Mesothelial cell of epicardium (in vitro differentiated cells): ENCODE data around the gene ANKRD24. TPM values are rescaled to one million over a fixed set of nuclear protein-coding genes. Genes with fewer than 3 reads are reported as not detected.
"Not testable (repeated sequence)": the region's sequence is repeated elsewhere in the genome, so short reads cannot be mapped to it uniquely, and the experiment has no call there.

ENCODE experiments used
- DNase-seq, 2 experiments: peaks; one replicate each; pipeline ENCODE4 v3.0.0; 2021; ENCODE audit warnings: low spot score in 2 of 2; ENCODE audit not compliant: unreplicated experiment in 2 of 2
- H3K27ac Mint-ChIP-seq: 2 replicates; pipeline ENCODE4 v1.8.0; 2021; ENCODE audit warnings: mixed read lengths
- H3K27me3 Mint-ChIP-seq: 2 replicates; pipeline ENCODE4 v1.8.0; 2021; ENCODE audit warnings: low read depth, mixed read lengths
- H3K36me3 Mint-ChIP-seq: 2 replicates; pipeline ENCODE4 v1.8.0; 2021; ENCODE audit warnings: mixed read lengths
- H3K4me1 Mint-ChIP-seq: 2 replicates; pipeline ENCODE4 v1.8.0; 2021; ENCODE audit warnings: mixed read lengths
- H3K4me3 Mint-ChIP-seq: 2 replicates; pipeline ENCODE4 v1.8.0; 2021; ENCODE audit warnings: mild to moderate bottlenecking, moderate library complexity, mixed read lengths
- H3K9me3 Mint-ChIP-seq: 2 replicates; pipeline ENCODE4 v1.8.0; 2021; ENCODE audit warnings: mixed read lengths
- CTCF ChIP-seq: fragments of 200-600 bp; sonication (generic); IDR thresholded peaks from one replicate; pipeline ENCODE4 v1.5.0; 2021; ENCODE audit warnings: antibody characterized with exemption; ENCODE audit not compliant: unreplicated experiment
- total RNA-seq: library from RNA; stranded (reverse); gene quantifications from 3 replicates; pipeline ENCODE4 v1.2.1, GENCODE V29; 2021

Gene ANKRD24
- total RNA-seq, 1 donor from 2014 or later: 0.98 TPM

DNA sequence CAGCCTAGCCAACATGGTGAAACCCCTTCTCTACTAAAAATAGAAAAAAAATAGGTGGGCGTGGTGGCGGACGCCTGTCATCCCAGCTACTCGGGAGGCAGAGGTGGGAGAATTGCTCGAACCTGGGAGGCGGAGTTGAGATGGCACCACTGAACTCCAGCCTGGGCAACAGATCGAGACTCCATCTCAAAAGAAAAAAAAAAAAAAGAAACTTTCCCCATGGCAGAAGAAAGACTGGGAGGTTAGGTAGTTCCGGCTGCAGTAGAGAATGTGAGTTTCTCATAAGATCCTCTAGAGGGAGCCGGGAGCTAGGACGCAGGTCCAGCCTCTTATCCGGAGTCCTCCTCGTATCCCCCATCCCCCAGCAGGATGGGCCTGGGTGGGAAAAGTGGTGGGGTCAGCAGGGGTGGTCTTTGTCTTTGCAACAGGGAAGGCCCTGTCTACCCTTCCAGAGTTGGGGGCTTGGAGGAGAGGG lies 42.2 kb upstream of the ANKRD24 start:
- DNase-seq: no peak
- Mint-ChIP-seq H3K4me3 (no peak overlapping the region), H3K4me1 (peaks cover 2% of the 10 kb centered on the region), H3K36me3 (no peaks in the 10 kb centered on the region), H3K9me3 (no peaks in the 10 kb centered on the region), H3K27me3 (peaks cover 22% of the 10 kb centered on the region), H3K27ac (no peak overlapping the region)
- TF ChIP-seq CTCF: peak; percentile 46

GRCh38 chr19:4142916-4143315 lies 39.6 kb upstream of the ANKRD24 start:
- not testable (repeated sequence) for DNase-seq, H3K36me3 Mint-ChIP-seq, H3K4me1 Mint-ChIP-seq, H3K27ac Mint-ChIP-seq, H3K9me3 Mint-ChIP-seq, H3K4me3 Mint-ChIP-seq
- H3K27me3 Mint-ChIP-seq: peaks cover 42% of the 10 kb centered on the region

- H3K4me1 Mint-ChIP-seq: peaks cover 2% of the 10 kb centered on the region
- no peak overlapping the region for H3K4me3 Mint-ChIP-seq
- TF ChIP-seq CTCF: no peak
- H3K9me3 Mint-ChIP-seq: no peaks in the 10 kb centered on the region
- peaks cover 53% of the 10 kb centered on the region for H3K27me3 Mint-ChIP-seq
- no peaks in the 10 kb centered on the region for H3K36me3 Mint-ChIP-seq
- no peak overlapping the region for H3K27ac Mint-ChIP-seq
- no peak for DNase-seq
These were observed 37.7 kb upstream of the ANKRD24 start for GRCh38 chr19:4144666-4145249.

DNA sequence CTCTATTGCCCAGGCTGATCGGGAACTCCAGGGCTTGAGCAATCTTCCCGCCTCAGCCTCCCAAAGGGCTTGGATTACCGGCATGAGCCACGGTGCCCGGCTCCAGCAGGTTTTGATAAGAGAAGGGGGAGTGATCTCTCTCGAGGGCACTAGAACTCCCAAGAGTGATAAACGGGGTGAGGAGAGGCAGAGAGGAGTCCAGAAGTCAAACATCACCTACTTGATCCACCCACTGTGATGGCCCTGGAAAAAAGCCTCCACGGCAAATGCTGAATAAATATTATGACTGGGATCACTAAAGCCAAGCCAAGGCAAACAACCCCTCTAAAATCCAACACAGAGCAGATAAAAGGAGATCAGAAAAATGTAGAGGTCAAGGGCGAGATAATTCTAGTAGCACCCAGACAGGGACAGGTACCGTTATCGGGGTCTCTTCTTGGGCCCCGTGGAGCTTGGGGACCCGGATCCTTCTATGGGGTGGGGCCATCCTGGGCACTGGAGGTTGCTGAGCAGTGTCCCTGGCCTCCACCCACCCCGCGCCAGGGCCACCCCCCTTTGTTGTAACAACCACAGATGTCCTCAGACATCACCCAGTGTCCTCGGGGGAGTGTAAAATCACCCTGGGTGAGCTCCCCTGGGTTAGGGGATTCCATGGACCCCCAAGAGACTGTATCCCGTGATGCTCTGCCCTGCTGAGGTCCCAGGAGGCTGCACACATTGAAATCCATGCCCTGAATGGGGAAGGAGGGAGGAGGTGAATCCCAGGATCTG lies 32.8 kb upstream of the ANKRD24 start:
- DNase-seq: no peak
- Mint-ChIP-seq H3K27ac (no peak overlapping the region), H3K4me3 (no peak overlapping the region), H3K27me3 (peaks cover 64% of the 10 kb centered on the region), H3K9me3 (no peaks in the 10 kb centered on the region), H3K36me3 (no peaks in the 10 kb centered on the region), H3K4me1 (no peaks in the 10 kb centered on the region)
- TF ChIP-seq CTCF: no peak

DNA sequence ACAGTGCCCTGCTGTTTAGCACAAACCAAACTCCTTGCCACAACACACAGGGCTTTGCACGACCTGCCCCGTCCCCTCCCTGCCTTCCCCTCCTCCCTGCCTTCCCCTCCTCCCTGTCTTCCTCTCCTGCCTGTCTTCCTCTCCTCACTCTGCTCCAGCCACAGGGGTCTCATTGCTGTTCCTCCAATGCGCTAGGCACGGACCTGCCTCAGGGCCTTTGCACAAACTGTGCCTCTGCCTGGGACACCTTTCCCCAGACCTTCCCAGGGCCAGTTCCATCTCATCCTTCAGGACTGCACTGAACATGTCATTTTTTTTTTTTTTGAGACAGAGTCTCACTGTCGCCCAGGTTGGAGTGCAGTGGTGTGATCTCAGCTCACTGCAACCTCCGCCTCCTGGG lies 30.9 kb upstream of the ANKRD24 start:
- no peak for TF ChIP-seq CTCF
- Mint-ChIP-seq H3K27me3 (peaks cover 59% of the 10 kb centered on the region), H3K9me3 (no peaks in the 10 kb centered on the region), H3K27ac (no peak overlapping the region), H3K4me3 (no peak overlapping the region), H3K4me1 (no peaks in the 10 kb centered on the region), H3K36me3 (no peaks in the 10 kb centered on the region)
- DNase-seq: no peak

DNA sequence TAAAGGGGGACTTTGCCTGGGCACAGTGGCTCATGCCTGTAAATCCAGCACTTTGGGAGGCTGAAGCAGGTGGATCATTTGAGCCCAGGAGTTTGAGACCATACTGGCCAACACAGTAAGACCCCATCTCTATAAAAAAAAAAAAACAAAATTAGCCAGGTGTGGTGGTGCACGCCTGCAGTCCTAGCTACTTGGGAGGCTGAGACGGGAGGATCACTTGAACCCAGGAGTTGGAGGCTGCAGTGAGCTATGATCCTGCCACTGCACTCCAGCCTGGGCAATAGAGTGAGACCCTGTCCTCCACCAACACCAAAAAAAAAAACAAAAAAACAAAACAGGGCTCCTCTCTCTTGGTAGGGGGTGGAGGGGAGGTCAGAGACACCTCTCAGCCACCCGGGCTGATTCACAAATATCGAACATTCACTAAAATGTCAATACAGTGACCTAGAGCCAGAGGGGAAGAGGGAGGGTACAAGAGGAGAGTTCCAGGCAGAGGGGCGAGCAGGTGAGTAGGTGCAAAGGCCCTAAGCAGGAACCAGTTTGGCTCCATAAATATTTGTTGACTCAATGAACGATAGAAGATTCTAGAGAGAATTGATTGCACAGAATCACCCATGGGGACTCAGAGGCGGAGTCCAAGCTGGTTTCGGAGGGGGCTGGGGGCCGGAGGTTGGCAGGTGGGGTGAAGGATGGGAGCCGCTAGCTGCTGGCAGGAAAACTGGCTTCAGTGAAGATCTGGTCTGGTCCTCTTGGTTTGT lies 30.1 kb upstream of the ANKRD24 start:
- H3K4me1 Mint-ChIP-seq: no peaks in the 10 kb centered on the region
- DNase-seq: no peak
- no peaks in the 10 kb centered on the region for H3K9me3 Mint-ChIP-seq
- no peak overlapping the region for H3K27ac Mint-ChIP-seq
- H3K36me3 Mint-ChIP-seq: no peaks in the 10 kb centered on the region
- H3K27me3 Mint-ChIP-seq: peaks cover 58% of the 10 kb centered on the region
- H3K4me3 Mint-ChIP-seq: no peak overlapping the region
- no peak for TF ChIP-seq CTCF
